Stomach smooth muscle (tissue), 2 donors: Measurements from ENCODE around the gene DNAH3.
"Not testable (repeated sequence)": the region's sequence is repeated elsewhere in the genome, so short reads cannot be mapped to it uniquely, and the experiment has no call there.

Source experiments
- H3K27ac ChIP-seq: one replicate; pipeline ENCODE4 v1.7.0; 2013; ENCODE audit warnings: mild to moderate bottlenecking, low read length, inconsistent platforms
- H3K27me3 ChIP-seq, 2 donors: one replicate each; pipeline ENCODE4 v1.7.0; 2013; ENCODE audit warnings: low read length in 2 of 2; ENCODE audit not compliant: insufficient read depth in 2 of 2, control insufficient read depth in 1 of 2
- H3K36me3 ChIP-seq, 2 donors: one replicate each; pipeline ENCODE4 v1.7.0; 2013; ENCODE audit warnings: low read length in 2 of 2; ENCODE audit not compliant: control insufficient read depth in 2 of 2, insufficient read depth in 2 of 2
- H3K4me1 ChIP-seq: one replicate; pipeline ENCODE4 v1.7.0; 2013; ENCODE audit warnings: low read length; ENCODE audit not compliant: control insufficient read depth, insufficient read depth
- H3K4me3 ChIP-seq, 2 donors: one replicate each; pipeline ENCODE4 v1.7.0; 2013; ENCODE audit warnings: low read length in 2 of 2
- H3K9ac ChIP-seq, 2 donors: one replicate each; pipeline ENCODE4 v1.7.0; 2013; ENCODE audit warnings: low read length in 2 of 2, mild to moderate bottlenecking in 1 of 2
- H3K9me3 ChIP-seq, 2 donors: one replicate each; pipeline ENCODE4 v1.7.0; 2013; ENCODE audit warnings: low read length in 2 of 2; ENCODE audit not compliant: control insufficient read depth in 2 of 2
- donor health status: healthy.
- donor health status: Pancreatic carcinoma.

Gene DNAH3

GRCh38 chr16:21185659-21186325 lies 35.1 kb upstream of the DNAH3 start:
- Histone ChIP-seq H3K4me1 (peaks cover 4% of the 10 kb centered on the region), H3K27me3 (peaks cover 0 to 2% of the 10 kb centered on the region in 2 donors), H3K9me3 (no peaks in the 10 kb centered on the region), H3K27ac (no peak overlapping the region), H3K36me3 (peaks cover 12 to 14% of the 10 kb centered on the region in 2 donors), H3K9ac (no peak overlapping the region), H3K4me3 (no peak overlapping the region)

GRCh38 chr16:21184834-21185233 lies 34.2 kb upstream of the DNAH3 start:
- H3K27ac ChIP-seq, result no peak overlapping the region
- H3K27me3 ChIP-seq, result peaks cover 0 to 2% of the 10 kb centered on the region in 2 donors
- H3K4me3 ChIP-seq, result no peak overlapping the region
- no peak overlapping the region for H3K9ac ChIP-seq
- peaks cover 16 to 19% of the 10 kb centered on the region in 2 donors for H3K36me3 ChIP-seq
- peaks cover 4% of the 10 kb centered on the region for H3K4me1 ChIP-seq
- H3K9me3 ChIP-seq, result no peaks in the 10 kb centered on the region

GRCh38 chr16:21183995-21184394 lies 33.3 kb upstream of the DNAH3 start:
- Histone ChIP-seq H3K36me3 (peaks cover 23 to 28% of the 10 kb centered on the region in 2 donors), H3K4me1 (peaks cover 4% of the 10 kb centered on the region), H3K9me3 (no peaks in the 10 kb centered on the region), H3K9ac (no peak overlapping the region), H3K27ac (no peak overlapping the region), H3K27me3 (no peaks in the 10 kb centered on the region), H3K4me3 (no peak overlapping the region)

- H3K9ac ChIP-seq, result no peak overlapping the region
- H3K4me1 ChIP-seq, result no peaks in the 10 kb centered on the region
- no peaks in the 10 kb centered on the region for H3K27me3 ChIP-seq
- H3K4me3 ChIP-seq, result no peak overlapping the region
- H3K27ac ChIP-seq, result no peak overlapping the region
- H3K9me3 ChIP-seq, result no peaks in the 10 kb centered on the region
- peaks cover 42 to 43% of the 10 kb centered on the region in 2 donors for H3K36me3 ChIP-seq
These were observed 29.3 kb upstream of the DNAH3 start for GRCh38 chr16:21179983-21180365.

- Histone ChIP-seq H3K9me3 (no peaks in the 10 kb centered on the region), H3K4me1 (no peaks in the 10 kb centered on the region), H3K4me3 (no peak overlapping the region), H3K36me3 (peaks cover 47 to 49% of the 10 kb centered on the region in 2 donors), H3K27ac (no peak overlapping the region), H3K27me3 (no peaks in the 10 kb centered on the region), H3K9ac (no peak overlapping the region)
These were observed 28.7 kb upstream of the DNAH3 start for GRCh38 chr16:21179126-21179982.

- Histone ChIP-seq H3K27ac (no peak overlapping the region), H3K9ac (no peak overlapping the region), H3K4me1 (no peaks in the 10 kb centered on the region), H3K27me3 (no peaks in the 10 kb centered on the region), H3K4me3 (no peak overlapping the region), H3K9me3 (no peaks in the 10 kb centered on the region), H3K36me3 (peaks cover 58 to 63% of the 10 kb centered on the region in 2 donors)
These were observed 24.8 kb upstream of the DNAH3 start for GRCh38 chr16:21175397-21175796.

- H3K9ac ChIP-seq, result no peak overlapping the region
- no peak overlapping the region for H3K4me3 ChIP-seq
- no peaks in the 10 kb centered on the region for H3K27me3 ChIP-seq
- no peaks in the 10 kb centered on the region for H3K9me3 ChIP-seq
- H3K4me1 ChIP-seq, result no peaks in the 10 kb centered on the region
- peaks cover 47 to 54% of the 10 kb centered on the region in 2 donors for H3K36me3 ChIP-seq
- no peak overlapping the region for H3K27ac ChIP-seq
These were observed 22.0 kb upstream of the DNAH3 start for GRCh38 chr16:21172650-21173049.

GRCh38 chr16:21170116-21170515 lies 19.5 kb upstream of the DNAH3 start:
- H3K36me3 ChIP-seq, result peaks cover 48 to 52% of the 10 kb centered on the region in 2 donors
- not testable (repeated sequence) for H3K9me3 ChIP-seq, H3K4me1 ChIP-seq, H3K4me3 ChIP-seq, H3K9ac ChIP-seq, H3K27ac ChIP-seq, H3K27me3 ChIP-seq

- Histone ChIP-seq H3K9me3 (no peaks in the 10 kb centered on the region), H3K27me3 (no peaks in the 10 kb centered on the region), H3K4me3 (no peak overlapping the region), H3K27ac (no peak overlapping the region), H3K9ac (no peak overlapping the region), H3K4me1 (peaks cover 2% of the 10 kb centered on the region), H3K36me3 (peaks cover 46 to 55% of the 10 kb centered on the region in 2 donors)
These were observed 18.8 kb upstream of the DNAH3 start for GRCh38 chr16:21169249-21169981.

- no peaks in the 10 kb centered on the region for H3K9me3 ChIP-seq
- peaks cover 15% of the 10 kb centered on the region for H3K4me1 ChIP-seq
- H3K27ac ChIP-seq, result no peak overlapping the region
- no peak overlapping the region for H3K4me3 ChIP-seq
- peaks cover 39 to 49% of the 10 kb centered on the region in 2 donors for H3K36me3 ChIP-seq
- no peak overlapping the region for H3K9ac ChIP-seq
- no peaks in the 10 kb centered on the region for H3K27me3 ChIP-seq
These were observed 17.4 kb upstream of the DNAH3 start for GRCh38 chr16:21167929-21168602.
